Activated CD4-positive, CD25-positive, alpha-beta regulatory T cell treated with anti-CD3 and anti-CD28 coated beads, Interleukin-2, amount 50 U/mL, for 24 hours (primary cell): ENCODE data around the gene MYH9.
"Not testable (repeated sequence)": the region's sequence is repeated elsewhere in the genome, so short reads cannot be mapped to it uniquely, and the experiment has no call there.

Source experiments
- ATAC-seq, 2 donors: fragments of 150-1000 bp; cut with Tn5 transposase; one replicate each; pipeline ENCODE4 v1.10.0; 2021; ENCODE audit warnings: mild to moderate bottlenecking in 1 of 2, moderate library complexity in 1 of 2

The MYH9 gene

DNA sequence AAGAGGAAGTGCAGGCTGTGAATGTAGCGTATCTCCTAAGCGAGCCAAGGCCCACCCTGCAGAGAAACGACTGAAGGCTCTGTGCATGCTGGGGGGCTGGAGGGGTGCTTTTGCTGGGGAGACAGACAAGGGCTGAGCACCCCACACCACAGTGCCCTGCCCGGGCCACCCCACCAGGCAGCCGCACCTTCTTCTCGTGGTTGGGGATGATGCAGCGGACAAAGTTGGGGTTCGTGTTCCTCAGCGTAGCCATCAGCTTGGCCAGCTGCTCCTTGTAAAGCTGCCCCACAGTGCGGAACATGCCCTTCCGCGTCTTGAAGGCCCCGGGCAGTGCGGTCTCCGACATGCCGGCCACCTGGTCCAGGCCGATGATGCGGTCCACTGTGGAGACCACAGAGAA, 81.5 kb downstream of the MYH9 start:
- no peak for ATAC-seq

DNA sequence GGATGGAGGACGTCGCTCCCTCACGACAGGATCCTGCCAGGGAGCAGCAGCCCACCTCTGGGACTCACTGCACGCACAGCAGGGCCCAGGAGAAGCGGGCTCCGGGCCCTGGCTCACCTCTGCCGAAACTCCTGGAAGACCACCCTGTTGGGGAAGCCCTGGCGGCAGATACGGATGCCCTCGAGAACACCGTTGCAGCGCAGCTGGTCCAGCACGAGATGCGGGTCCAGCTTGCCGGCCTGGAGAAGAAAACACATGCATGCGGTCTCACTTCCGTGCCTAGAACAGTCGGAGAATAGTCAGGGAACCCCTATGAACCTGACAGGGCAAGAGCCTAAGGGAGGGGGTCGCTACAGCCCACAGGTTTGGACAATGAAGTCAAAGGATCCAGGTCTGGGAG, 82.0 kb downstream of the MYH9 start:
- ATAC-seq: no peak

DNA sequence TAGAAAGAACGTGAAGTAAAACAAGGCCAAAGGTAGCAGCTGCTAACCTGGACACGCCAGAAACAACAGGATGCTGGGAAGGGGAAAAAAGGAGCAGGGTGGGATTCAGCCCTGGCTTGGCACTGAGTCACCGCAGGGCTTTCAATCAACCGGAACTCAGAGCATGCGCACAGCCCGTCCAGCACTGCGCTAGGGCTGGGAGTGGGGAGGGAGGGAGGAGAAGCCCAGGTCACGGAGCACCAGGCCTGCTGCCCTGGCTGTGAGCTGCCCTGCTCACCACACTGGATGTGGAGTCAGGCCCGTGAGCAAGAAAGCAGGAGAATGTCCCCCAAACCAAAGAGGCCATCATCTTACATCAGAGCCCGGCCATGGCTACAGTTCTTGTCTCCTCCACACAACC, 83.3 kb downstream of the MYH9 start:
- ATAC-seq: no peak

DNA sequence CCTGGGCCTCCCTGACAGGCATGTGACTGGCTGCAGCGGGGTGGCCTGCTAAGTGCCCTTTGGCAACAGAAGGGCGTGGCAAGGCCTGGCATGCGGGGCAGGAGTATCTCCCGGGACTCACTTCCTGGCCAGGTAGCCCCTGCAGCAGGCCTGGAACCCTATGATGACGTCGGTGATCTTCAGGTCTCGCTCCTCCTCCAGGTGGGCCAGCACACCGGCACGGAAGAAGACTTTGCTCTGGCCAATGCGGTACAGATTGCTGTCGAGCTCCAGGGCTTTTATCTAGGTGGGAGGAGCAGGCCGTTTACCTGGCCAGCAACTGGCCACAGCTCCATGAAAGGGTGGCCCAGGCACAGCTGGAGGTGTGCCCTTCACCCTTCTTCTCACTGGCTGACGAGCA, 83.9 kb downstream of the MYH9 start:
- ATAC-seq: no peak

DNA sequence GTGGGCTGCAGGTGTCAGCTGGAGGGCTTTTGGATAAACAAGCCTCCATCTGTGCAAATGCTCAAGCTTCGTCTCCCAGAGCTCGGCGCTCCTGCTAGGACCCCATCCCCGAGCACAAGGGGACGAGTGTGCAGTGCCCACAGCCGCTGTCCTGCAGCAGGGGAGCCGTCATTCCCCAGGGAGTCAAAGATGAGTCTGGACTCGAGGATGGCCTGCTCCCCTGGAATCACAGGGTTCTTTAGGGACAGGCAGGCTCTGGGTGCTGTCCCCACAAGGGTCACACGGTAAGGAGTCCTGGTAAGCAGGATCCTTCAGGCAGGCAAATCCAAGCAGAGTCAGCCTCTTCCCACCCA, 84.7 kb downstream of the MYH9 start:
- no peak for ATAC-seq

DNA sequence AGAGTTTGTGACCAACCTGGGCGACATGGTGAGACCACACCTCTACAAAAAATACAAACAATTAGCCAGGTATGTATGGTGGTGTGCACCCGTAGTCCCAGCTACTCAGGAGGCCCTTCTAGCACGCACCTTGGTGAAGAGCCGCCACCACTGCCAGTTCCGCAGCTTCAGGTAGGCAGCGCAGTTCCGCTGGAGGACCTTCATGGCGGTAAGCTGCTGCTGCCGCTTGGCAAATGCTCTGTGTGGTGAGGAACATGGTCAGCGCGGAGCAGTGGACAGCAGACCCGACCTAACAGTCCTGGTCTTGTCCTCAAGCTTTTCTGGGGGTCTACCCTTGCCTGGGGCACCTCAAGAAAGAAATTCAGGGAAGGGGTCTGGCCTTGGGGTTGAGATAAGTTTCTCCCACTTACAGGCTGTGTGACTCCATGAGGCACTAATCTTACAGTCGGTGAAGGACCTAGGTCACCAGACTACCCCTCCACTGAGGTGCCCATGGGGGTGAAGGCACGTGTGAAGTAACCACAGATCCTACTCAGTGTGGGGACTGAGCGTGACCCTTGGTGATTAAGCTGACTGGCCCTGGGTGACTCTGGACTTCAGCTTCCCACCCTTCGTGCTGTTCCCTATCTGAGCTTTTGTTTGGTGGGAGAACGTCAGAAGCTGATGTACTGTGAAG, 85.2 kb downstream of the MYH9 start:
- no peak for ATAC-seq

DNA sequence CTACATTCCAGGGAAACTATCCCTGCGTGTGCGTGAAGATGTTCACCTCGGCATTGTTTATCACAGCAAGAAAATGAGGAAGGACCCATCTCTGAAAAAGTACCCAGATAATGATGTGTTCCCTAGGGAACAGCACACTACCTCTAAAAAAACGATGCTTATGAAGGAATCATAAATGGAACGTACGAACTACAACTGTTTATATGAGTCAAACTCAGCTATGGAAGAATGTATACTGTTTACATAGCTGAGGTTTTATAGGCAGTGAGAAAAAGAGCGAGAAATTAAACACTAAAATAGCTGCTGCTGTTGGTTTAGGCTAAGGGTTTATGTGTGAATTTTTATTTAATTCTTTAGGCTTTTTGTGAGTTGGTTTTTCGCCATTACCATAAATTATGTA, 85.9 kb downstream of the MYH9 start:
- ATAC-seq: no peak

DNA sequence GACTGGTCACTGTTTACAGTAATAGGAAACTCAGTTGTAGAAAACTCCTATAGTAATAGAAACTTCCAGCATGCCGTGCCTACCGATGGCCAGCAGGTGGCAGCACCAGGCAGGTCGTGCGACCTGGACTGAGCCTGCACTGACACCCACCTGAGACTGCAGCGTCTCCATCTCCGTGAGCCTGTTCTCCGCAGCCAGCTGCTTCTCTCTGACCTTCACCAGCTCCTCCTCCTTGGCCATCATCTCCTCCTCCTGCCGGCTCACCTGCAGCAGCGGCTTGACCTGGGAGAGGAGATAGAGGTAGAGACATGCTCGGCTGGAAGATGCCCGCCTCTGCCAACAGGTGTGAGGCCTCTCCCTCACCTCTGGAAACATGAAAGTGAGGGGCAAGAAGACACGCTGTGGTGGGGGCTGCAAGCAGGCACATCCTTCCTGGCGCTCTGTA, 86.4 kb downstream of the MYH9 start:
- ATAC-seq: peak; percentile 85 to 88

DNA sequence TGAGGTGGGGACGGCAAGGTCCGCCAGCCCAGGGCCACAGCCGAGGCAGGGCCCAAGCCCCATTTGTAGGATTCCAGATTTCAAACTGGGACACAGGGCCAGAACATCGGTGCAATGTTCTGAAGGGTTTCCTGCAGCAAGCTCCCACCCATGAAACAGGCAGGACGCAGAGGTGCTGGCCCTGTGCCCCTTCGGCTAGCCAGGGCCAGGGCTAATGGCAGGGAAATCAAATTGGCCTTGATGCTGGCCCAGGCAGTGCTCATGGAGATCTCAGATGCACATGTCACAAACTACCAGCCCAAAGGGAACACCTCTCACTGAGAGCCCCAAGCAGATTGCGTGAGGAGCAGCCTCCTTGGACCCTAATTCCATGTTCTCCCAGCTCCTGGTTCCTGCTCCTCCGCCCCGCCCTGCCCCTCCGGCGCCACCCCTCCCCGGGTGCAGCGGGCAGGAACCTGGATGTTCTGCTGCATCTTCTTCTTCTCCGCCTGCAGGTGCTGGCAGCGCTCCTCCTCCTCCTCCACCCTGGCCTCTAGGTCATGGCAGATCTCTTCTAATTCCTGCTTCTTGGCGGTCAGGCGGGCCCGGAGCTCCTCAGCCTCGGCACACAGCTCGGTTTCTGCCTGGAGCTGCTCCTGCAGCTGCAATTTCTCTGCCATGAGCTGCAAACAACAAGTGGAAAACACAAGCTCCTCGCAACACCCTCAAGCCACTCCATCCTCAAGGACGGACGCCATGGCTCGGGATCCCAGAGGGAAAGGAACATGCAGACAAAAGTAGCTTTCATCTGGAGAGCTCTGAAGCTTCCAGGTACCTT, 87.2 kb downstream of the MYH9 start:
- ATAC-seq: no peak

DNA sequence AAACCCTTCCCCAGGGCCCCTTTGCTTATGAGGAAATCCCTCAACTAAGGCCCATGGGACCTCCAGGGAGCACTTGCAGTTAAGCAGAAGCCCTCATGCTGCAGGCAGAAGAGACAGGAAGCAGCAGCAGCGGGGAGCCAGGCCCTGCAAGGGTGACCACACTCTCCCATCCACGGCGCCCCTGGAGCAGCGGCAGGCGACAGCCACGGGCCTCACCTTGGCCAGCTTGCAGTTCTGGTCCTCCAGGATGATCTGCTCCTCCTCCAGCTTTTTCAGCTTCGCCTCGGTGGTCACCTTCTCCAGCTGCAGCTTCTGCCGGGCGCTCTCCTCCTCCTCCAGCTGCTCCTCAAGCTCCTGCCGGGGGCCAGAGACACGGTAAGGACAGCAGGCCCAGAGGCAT, 87.9 kb downstream of the MYH9 start:
- no peak for ATAC-seq

DNA sequence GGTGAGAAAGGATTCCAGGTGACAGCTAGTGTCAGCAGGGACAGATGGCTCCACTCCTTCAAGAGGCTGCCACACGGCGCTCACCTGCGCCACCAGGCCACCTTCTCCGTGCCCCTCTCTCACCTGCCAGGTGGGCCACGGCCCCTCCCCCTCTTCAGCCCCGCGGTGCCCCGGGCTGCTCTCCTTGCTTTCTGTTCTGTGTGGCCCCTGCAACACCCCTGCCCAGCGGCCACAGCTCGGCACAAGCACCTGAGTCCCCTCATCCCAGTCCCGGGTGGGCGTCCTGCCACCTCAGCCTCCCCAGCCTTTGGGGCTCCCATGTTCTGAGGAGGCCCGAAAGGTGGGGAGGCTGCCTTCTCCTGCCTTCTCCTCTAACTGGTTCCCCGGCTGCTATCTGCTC, 88.5 kb downstream of the MYH9 start:
- ATAC-seq: no peak

DNA sequence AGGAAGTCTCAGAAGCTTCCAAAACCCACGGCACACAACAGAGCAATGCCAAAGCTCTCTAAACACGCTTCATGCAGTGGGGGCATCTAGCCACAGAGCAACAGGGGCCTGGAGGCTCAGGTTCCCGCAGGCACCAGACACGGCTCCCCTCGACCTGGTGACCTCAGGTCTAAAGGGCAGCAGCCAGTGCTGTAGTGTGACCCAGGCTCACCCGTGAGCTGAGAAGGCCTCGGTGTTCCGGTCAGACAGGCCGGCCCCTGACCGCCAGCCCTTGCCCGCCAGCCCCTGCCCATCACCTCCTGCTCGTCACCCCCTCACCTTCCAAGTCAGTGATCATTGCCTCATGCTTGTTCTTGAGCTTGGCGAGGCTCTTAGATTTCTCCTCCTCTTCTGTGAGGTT, 89.2 kb downstream of the MYH9 start:
- ATAC-seq: no peak

DNA sequence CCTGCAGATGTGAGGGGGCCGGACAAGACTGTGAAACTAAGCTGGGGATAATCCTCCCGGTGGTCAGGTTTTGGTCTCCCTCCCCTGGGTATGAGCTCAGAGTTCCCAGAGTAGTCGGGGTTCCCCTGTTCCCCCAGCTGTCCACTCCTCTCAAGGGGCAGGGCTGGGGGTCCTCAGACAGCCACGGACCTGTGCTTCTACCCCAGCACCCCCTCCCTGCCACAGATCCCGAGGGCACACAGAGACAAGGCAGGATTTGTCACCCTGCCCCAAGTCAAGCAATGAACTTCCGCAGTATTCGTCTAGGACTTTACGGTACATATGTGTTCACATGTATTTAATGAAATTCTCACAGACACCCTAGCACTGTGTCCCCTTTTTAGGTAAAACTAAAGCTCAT, 89.6 kb downstream of the MYH9 start:
- ATAC-seq: no peak

DNA sequence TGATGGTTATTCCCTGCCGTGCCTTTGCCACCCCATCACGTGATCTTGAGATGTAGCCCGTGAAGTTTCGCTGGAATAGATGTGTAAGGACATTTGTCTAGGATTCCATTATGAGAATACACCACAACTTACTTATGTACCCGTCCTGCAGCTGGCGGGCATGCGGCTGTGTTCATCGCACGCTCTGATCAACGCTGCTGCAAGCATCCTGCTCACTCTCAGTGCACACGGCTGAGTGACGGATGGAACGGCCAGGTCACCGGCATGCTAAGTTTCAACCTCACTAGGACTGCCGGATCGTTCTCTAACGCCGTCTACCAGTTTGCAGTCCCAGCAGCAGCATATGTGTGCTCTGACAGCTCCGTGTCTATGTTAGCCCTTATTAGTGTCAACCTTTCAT, 90.2 kb downstream of the MYH9 start:
- ATAC-seq: no peak

DNA sequence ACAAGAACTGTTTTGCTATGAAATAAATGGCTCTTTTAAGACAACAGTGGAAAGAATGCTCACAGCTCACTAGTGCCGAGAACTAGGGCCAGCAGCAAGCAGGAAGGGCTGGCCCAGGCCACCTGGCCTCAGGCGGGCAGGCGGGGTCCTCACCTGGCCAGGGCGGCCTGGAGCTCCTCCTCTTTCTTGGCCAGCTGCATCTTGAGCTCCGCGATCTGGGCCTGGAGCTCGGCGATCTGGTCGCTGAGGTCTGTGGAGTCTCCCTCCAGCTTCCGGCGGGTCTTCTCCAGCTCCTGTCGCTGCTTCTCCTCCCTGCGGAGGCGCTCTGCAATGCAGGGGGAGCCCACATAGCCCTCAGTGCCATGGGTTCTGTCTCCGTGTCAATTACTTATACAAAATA, 91.1 kb downstream of the MYH9 start:
- no peak for ATAC-seq

DNA sequence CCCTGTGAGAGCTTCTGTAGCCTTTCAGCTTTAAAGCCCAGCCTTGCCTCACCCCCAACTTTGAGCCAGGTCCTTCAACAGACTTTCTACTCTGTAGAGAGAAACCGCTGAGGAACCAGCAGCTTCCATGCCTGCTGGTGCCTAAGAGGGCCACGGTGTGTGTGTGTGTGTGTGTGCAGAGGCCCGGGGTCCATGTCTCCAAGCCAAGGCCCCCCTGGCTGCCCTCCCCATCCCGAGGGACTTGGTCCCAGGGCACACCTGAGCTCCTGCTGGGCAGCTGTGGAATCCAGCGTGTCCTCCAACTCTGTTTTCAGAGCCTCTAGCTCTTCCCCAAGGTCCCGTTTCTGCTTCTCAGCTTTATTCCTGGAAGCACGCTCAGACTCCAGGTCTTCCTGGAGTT, 92.5 kb downstream of the MYH9 start:
- ATAC-seq: no peak

DNA sequence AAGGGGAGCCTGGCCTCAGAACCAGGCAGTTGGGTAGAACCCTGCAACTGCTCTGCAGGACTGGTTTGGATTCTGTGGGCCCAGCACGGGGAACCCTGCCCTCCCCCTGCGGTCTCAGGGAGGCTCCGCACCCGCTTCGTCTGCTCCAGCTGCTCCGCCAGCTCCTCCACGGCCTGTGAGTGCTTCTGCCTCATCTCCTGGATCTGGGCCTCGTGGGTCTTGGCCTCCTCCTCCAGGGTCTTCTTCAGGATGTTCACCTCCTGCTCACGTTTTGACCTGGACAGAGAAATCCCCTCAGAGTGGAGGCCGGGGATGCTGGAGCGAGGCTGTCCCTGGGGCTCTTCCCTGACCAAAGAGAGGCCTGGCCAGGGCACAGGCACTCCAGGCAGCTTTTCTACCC, 93.0 kb downstream of the MYH9 start:
- ATAC-seq: no peak

DNA sequence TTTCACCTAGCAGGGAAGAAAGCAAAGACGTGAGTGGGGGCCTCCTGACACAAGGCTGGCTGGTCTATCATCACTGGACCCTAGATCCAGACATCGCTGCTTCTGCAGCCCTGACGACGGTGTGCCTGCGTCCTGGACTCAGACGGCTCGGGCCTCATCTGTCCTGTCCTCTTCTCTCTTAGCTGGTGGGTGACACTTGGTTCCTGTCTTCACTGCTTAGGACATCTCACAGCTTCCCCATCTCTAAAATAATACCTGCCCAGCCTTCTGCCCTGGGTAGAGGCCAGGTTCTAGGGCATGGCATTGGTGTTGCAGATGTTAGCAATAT, 93.5 kb downstream of the MYH9 start:
- ATAC-seq: no peak

DNA sequence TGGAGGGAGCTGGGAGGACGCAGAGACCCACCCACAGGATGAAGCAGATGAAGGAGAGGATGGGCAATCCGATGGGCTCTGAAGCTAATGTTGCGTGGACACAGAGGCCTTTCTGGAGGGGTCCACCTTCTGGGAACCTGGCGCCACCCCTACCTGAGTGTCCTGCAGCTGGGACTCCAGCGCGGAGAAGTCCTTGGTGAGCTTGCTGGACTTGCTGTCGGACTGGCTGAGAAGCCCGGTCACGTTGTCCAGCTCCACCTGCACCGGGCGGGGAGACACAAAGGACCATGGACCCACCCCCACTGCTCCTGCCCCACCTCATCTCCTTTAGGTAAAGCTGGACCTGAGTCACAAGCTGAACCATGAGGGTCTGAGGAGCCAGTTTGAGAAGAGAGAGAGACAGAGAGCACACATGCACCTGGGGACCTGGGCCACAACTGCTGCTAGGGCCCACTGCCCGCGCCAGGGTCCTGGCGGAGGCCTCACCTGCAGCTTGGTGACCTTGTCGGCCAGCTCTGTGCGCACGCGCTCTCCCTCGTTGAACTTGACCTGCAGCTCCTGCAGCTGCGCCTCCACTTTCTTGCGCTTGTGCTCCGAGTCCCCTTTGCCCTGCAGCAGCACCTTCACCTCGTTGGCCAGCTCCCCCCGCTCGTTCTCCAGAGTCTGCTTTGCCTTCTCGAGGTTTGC, 94.0 kb downstream of the MYH9 start:
- no peak for ATAC-seq

DNA sequence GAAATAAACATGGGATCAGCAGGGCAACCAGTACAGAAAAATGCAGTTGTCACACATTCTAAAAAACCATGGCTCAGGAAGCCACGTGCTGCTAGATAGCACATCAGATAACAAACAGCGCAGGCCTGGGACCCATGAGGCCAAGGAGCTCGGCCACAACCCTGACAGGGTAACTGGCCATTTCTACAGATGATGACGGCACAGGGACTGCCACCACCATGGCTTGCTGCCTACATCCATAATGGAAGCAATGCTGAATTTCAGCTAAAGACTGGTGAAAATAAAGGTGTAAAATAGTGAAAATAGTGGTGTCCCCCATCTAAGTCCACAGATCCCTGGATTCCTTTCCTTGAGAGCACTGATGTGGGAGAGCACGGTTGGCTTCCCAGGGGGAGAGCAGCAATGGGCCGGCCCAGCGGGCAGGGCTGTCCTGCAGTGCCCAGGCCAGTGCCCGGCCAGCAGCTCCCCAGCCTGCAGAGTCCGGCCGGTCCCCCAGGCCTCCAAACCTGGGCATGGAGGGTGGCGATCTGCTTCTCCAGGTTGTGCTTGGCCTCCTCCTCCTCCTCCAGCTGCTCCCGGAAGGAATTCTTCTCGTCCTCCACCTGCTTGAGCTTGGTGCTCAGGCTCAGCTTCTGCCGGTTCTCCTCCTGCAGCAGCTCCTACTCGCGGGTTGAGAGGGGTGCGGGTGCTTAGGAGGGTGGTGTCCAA, 94.8 kb downstream of the MYH9 start:
- ATAC-seq: no peak

DNA sequence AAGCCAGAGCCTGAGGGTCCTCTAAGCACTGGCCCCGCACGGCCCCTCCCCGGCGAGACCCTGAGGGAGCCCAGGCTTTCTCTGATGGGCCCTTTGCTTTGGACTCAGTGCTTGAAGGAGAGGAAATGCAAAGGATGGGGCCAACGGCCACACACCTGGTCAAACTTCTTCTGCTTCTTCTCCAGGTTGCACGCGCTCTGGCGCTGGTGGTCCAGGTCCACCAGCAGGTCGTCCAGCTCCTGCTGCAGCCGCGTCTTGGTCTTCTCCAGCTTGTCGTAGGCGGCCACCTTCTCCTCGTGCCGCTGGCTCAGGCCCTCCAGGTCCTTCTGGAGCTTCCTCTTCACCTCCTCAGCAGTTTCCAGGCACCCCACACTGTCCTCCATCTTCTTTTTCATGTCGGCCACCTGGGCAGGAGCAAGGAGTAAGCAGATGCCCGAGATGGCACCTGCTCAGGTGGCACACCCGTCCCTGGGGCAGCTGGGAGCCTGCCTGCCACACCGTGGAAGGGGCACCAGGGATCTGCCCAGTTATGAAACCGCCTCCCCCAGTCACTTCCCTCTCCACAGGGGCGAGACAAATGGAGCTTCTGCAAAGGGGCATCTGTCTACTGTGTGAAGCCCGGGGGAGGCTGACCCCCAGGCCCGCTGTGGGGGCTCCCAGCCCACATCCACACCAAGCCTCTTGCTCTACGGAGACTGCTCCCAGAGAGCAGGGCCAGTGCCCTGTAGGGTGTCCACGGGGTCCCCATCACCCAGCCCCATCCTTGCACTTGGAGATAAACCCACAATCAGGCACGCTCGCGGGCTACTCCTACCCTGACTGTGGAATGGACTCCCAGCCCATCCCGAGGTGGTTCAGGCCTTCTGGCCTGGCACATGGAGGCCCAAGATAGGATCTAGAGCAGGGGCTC, 95.7 kb downstream of the MYH9 start:
- ATAC-seq: no peak

DNA sequence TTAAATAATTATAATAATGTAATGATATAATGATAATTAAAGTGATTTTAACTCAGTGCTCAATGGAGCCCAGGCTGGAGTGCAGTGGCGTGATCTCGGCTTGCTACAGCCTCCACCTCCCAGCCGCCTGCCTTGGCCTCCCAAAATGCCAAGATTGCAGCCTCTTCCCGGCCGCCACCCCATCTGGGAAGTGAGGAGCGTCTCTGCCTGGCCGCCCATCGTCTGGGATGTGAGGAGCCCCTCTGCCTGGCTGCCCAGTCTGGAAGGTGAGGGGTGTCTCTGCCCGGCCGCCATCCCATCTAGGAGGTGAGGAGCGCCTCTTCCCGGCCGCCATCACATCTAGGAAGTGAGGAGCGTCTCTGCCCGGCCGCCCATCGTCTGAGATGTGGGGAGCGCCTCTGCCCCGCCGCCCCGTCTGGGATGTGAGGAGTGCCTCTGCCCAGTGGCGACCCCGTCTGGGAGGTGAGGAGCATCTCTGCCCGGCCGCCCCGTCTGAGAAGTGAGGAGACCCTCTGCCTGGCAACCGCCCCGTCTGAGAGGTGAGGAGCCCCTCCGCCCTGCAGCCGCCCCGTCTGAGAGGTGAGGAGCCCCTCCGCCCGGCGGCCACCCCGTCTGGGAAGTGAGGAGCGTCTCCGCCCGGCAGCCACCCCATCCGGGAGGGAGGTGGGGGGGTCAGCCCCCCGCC, 97.2 kb downstream of the MYH9 start:
- not testable (repeated sequence) for ATAC-seq
